ENCODE data around the gene MYO5A. TPM values are rescaled to one million over a fixed set of nuclear protein-coding genes. Genes with fewer than 3 reads are reported as not detected.

MYO5A gene
- polyA plus RNA-seq, 2 of the 4 experiments (the other 2 are of a cell fraction): 15.1 to 46.7 TPM

DNA sequence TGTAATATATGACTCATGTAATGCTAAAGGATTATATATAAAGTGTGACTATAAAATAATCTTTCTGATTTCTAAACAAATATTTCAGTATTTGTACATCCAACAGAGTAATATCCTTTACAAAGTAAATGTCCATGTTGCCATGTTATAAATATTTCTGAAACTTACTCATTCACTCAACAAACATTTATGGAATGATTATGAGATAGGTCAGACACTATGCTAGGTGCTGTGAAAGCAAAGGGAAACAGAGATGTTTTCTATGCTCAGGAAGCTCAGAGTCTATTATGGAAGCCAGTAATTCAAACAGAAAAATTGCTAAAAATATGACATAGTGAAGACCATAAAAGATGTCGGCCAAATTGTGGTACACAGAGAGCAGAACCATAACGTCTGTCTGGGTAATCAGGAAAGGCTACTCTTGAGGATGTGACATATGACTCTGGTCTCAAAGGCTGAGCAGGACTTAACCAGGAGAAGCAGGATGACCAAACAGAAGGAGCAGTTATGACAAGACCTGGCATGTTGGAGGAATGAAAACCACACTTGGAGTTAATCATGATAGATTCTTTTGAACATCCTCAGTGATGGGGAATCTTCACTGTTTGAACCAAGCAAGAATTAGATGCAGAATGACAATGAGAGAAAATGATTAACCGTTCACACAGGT, 194.1 kb downstream of the MYO5A start:
- DNase-seq (ENCODE audit: low read depth in 1 of 2, low spot score in 1 of 2): peak in 1 of 2 experiments; percentile 67
- peak; percentile 64 to 86 for ATAC-seq
- ChIA-PET CTCF (interaction anchor here (0.8 to 4.9 kb wide), 4 partner anchors 10 to 400 kb away, joined by 3 to 42 read pairs (median 18); no protein-coding TSS in a partner anchor), POLR2A (interaction anchor here (0.9 kb wide), 1 partner anchor 46 kb away, joined by 3 read pairs; no protein-coding TSS in a partner anchor)
- peak overlapping the region; percentile 71 for H3K4me2 ChIP-seq
- no peak overlapping the region for H3K4me3 ChIP-seq
- TF ChIP-seq ZFP36 (IDR thresholded peaks at IDR 0.05; ENCODE audit: borderline replicate concordance, partially characterized antibody) (peak; percentile 37), EP300 (IDR thresholded peaks at IDR 0.05) (peak in 1 of 2 experiments; percentile 72; a peak in 1 of 5 replicates), HEYL (CRISPR knock-in tag; IDR thresholded peaks at IDR 0.05) (no peak), FOSL2 (IDR thresholded peaks at IDR 0.05) (peak; percentile 88), FOSL2 (CRISPR knock-in tag; IDR thresholded peaks at IDR 0.05) (peak; percentile 92), SMC3 (IDR thresholded peaks at IDR 0.05) (0 out of 3 replicates have a peak, but pooled peaks have one; percentile 14), GATA3 (IDR thresholded peaks at IDR 0.05; ENCODE audit: borderline replicate concordance) (peak; percentile 96), RARB (CRISPR knock-in tag; IDR thresholded peaks at IDR 0.05) (no peak), CEBPB (IDR thresholded peaks at IDR 0.05) (peak; percentile 56 to 83; a peak in 2 of 4 replicates), JUNB (IDR thresholded peaks at IDR 0.05) (peak; percentile 98), TP53 (CRISPR knock-in tag; IDR thresholded peaks at IDR 0.05) (no peak), MYC (IDR thresholded peaks at IDR 0.05; ENCODE audit: borderline replicate concordance, low read length) (no peak), JUN (IDR thresholded peaks at IDR 0.05) (peak in 1 of 2 experiments; percentile 89; a peak in 2 of 5 replicates), FOXS1 (CRISPR knock-in tag; IDR thresholded peaks at IDR 0.05) (no peak; the same call in 1 of the 2 replicates)
- TF ChIP-seq, protein P1, sequence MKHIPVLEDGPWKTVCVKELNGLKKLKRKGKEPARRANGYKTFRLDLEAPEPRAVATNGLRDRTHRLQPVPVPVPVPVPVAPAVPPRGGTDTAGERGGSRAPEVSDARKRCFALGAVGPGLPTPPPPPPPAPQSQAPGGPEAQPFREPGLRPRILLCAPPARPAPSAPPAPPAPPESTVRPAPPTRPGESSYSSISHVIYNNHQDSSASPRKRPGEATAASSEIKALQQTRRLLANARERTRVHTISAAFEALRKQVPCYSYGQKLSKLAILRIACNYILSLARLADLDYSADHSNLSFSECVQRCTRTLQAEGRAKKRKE (CRISPR knock-in tag; IDR thresholded peaks at IDR 0.05; ENCODE audit: low read depth): no peak
- TF ChIP-seq, protein P2, sequence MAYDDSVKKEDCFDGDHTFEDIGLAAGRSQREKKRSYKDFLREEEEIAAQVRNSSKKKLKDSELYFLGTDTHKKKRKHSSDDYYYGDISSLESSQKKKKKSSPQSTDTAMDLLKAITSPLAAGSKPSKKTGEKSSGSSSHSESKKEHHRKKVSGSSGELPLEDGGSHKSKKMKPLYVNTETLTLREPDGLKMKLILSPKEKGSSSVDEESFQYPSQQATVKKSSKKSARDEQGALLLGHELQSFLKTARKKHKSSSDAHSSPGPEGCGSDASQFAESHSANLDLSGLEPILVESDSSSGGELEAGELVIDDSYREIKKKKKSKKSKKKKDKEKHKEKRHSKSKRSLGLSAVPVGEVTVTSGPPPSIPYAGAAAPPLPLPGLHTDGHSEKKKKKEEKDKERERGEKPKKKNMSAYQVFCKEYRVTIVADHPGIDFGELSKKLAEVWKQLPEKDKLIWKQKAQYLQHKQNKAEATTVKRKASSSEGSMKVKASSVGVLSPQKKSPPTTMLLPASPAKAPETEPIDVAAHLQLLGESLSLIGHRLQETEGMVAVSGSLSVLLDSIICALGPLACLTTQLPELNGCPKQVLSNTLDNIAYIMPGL (CRISPR knock-in tag; IDR thresholded peaks at IDR 0.05; ENCODE audit: borderline replicate concordance): no peak
- TF ChIP-seq, protein P3, sequence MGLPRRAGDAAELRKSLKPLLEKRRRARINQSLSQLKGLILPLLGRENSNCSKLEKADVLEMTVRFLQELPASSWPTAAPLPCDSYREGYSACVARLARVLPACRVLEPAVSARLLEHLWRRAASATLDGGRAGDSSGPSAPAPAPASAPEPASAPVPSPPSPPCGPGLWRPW (IDR thresholded peaks at IDR 0.05): 0 out of 2 replicates have a peak, but pooled peaks have one; percentile 23
- TF ChIP-seq, protein P4, sequence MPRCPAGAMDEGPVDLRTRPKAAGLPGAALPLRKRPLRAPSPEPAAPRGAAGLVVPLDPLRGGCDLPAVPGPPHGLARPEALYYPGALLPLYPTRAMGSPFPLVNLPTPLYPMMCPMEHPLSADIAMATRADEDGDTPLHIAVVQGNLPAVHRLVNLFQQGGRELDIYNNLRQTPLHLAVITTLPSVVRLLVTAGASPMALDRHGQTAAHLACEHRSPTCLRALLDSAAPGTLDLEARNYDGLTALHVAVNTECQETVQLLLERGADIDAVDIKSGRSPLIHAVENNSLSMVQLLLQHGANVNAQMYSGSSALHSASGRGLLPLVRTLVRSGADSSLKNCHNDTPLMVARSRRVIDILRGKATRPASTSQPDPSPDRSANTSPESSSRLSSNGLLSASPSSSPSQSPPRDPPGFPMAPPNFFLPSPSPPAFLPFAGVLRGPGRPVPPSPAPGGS (IDR thresholded peaks at IDR 0.05): peak; percentile 80; the same call in 1 of the 3 replicates
- TF ChIP-seq, protein P5, sequence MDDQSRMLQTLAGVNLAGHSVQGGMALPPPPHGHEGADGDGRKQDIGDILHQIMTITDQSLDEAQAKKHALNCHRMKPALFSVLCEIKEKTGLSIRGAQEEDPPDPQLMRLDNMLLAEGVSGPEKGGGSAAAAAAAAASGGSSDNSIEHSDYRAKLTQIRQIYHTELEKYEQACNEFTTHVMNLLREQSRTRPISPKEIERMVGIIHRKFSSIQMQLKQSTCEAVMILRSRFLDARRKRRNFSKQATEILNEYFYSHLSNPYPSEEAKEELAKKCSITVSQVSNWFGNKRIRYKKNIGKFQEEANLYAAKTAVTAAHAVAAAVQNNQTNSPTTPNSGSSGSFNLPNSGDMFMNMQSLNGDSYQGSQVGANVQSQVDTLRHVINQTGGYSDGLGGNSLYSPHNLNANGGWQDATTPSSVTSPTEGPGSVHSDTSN (IDR thresholded peaks at IDR 0.05): no peak
- TF ChIP-seq, protein P6, sequence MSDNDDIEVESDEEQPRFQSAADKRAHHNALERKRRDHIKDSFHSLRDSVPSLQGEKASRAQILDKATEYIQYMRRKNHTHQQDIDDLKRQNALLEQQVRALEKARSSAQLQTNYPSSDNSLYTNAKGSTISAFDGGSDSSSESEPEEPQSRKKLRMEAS (IDR thresholded peaks at IDR 0.05): peak; percentile 65; the same call in 1 of the 2 replicates
- 26% methylated on average over 3 of the region's 3 CpGs for WGBS (ENCODE audit: missing lambda C conversion rate)
- FAIRE-seq: peak; percentile 97
- H3K27ac ChIP-seq: peak overlapping the region; percentile 54 to 73
- H3K4me1 ChIP-seq: peaks cover 70% of the 10 kb centered on the region
- no peaks in the 10 kb centered on the region for H3K9me3 ChIP-seq
